Ishikawa (cell line): ENCODE results near the gene WDR4.
A peak's percentile ranks its signal among the peaks of the same experiment; 100 is the strongest.

Experiments used
- CEBPB ChIP-seq: IDR thresholded peaks from 2 replicates; pipeline ENCODE4 v1.6.1; 2012
- CREB1 ChIP-seq: IDR thresholded peaks from 2 replicates; pipeline ENCODE4 v1.6.1; 2012; ENCODE audit warnings: low read depth
- EGR1 ChIP-seq: IDR thresholded peaks from 2 replicates; pipeline ENCODE4 v1.6.1; 2012
- EP300 ChIP-seq: IDR thresholded peaks from 2 replicates; pipeline ENCODE4 v1.6.1; 2012; ENCODE audit warnings: borderline replicate concordance
- FOXM1 ChIP-seq: IDR thresholded peaks from 2 replicates; pipeline ENCODE4 v1.6.1; 2012; ENCODE audit warnings: low read depth, borderline replicate concordance
- RAD21 ChIP-seq: IDR thresholded peaks from 2 replicates; pipeline ENCODE4 v1.6.1; 2012; ENCODE audit warnings: low read depth
- TAF1 ChIP-seq: IDR thresholded peaks from 2 replicates; pipeline ENCODE4 v1.6.1; 2012; ENCODE audit warnings: low read depth, mild to moderate bottlenecking
- TCF12 ChIP-seq: IDR thresholded peaks from 2 replicates; pipeline ENCODE4 v1.6.1; 2012; ENCODE audit warnings: low read depth
- YY1 ChIP-seq: IDR thresholded peaks from 2 replicates; pipeline ENCODE4 v1.6.1; 2012; ENCODE audit warnings: low read depth
- ZBTB7A ChIP-seq: IDR thresholded peaks from 2 replicates; pipeline ENCODE4 v1.6.1; 2012; ENCODE audit warnings: low read depth
- TF ChIP-seq, protein P1 (sequence below): IDR thresholded peaks from 2 replicates; pipeline ENCODE4 v1.6.1; 2012
- TF ChIP-seq, protein P2 (sequence below): IDR thresholded peaks from 2 replicates; pipeline ENCODE4 v1.6.1; 2012; ENCODE audit warnings: low read depth, mild to moderate bottlenecking
- TF ChIP-seq, protein P3 (sequence below): IDR thresholded peaks from 2 replicates; pipeline ENCODE4 v1.6.1; 2012

DNA sequence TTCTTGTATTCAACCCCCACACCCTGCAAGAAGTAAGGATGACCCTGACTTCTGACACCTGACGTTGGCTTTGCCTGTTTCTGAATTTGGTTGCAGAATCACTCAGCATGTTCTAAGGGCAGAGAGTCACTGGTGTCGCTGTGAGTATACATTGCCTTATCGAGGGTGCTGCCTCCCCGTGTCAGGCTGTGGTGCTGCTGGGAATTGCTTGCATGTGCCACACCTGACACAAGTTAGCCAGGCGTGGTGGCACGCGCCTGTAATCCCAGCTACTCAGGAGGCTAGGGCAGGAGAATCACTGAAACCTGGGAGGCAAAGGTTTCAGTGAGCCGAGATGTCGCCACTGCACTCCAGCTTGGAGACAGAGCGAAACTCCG, 45.9 kb downstream of the WDR4 start:
- TF ChIP-seq, protein P1, sequence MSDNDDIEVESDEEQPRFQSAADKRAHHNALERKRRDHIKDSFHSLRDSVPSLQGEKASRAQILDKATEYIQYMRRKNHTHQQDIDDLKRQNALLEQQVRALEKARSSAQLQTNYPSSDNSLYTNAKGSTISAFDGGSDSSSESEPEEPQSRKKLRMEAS = 0 out of 2 replicates have a peak, but pooled peaks have one; percentile 9
- TF ChIP-seq TCF12 (no peak), CREB1 (no peak), FOXM1 (no peak), CEBPB (no peak), EGR1 (no peak), RAD21 (peak; percentile 17; the same call in 1 of the 2 replicates), EP300 (no peak), TAF1 (no peak), YY1 (no peak), ZBTB7A (no peak)
- TF ChIP-seq, protein P2, sequence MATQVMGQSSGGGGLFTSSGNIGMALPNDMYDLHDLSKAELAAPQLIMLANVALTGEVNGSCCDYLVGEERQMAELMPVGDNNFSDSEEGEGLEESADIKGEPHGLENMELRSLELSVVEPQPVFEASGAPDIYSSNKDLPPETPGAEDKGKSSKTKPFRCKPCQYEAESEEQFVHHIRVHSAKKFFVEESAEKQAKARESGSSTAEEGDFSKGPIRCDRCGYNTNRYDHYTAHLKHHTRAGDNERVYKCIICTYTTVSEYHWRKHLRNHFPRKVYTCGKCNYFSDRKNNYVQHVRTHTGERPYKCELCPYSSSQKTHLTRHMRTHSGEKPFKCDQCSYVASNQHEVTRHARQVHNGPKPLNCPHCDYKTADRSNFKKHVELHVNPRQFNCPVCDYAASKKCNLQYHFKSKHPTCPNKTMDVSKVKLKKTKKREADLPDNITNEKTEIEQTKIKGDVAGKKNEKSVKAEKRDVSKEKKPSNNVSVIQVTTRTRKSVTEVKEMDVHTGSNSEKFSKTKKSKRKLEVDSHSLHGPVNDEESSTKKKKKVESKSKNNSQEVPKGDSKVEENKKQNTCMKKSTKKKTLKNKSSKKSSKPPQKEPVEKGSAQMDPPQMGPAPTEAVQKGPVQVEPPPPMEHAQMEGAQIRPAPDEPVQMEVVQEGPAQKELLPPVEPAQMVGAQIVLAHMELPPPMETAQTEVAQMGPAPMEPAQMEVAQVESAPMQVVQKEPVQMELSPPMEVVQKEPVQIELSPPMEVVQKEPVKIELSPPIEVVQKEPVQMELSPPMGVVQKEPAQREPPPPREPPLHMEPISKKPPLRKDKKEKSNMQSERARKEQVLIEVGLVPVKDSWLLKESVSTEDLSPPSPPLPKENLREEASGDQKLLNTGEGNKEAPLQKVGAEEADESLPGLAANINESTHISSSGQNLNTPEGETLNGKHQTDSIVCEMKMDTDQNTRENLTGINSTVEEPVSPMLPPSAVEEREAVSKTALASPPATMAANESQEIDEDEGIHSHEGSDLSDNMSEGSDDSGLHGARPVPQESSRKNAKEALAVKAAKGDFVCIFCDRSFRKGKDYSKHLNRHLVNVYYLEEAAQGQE = no peak
- TF ChIP-seq, protein P3, sequence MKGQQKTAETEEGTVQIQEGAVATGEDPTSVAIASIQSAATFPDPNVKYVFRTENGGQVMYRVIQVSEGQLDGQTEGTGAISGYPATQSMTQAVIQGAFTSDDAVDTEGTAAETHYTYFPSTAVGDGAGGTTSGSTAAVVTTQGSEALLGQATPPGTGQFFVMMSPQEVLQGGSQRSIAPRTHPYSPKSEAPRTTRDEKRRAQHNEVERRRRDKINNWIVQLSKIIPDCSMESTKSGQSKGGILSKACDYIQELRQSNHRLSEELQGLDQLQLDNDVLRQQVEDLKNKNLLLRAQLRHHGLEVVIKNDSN = no peak
